ENCODE measurements around the gene MSRB2.
"Not testable (repeated sequence)": the region's sequence is repeated elsewhere in the genome, so short reads cannot be mapped to it uniquely, and the experiment has no call there.

The MSRB2 gene

DNA sequence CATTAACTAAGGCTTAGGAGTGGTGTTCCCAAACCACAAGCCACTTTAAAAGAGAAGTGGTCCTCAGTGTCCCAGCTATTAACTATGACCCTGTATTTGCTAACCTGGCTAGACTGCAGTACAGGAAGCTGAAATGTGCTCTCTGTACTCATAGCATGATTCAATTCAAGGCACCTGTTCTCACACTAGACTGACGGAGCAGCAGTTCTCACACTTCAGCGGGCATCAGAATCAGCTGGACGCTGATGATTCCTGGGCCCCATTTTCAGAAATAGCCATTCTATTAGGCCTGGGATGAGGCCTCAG lies 24.5 kb upstream of the MSRB2 start:
- TF ChIP-seq, protein P1, sequence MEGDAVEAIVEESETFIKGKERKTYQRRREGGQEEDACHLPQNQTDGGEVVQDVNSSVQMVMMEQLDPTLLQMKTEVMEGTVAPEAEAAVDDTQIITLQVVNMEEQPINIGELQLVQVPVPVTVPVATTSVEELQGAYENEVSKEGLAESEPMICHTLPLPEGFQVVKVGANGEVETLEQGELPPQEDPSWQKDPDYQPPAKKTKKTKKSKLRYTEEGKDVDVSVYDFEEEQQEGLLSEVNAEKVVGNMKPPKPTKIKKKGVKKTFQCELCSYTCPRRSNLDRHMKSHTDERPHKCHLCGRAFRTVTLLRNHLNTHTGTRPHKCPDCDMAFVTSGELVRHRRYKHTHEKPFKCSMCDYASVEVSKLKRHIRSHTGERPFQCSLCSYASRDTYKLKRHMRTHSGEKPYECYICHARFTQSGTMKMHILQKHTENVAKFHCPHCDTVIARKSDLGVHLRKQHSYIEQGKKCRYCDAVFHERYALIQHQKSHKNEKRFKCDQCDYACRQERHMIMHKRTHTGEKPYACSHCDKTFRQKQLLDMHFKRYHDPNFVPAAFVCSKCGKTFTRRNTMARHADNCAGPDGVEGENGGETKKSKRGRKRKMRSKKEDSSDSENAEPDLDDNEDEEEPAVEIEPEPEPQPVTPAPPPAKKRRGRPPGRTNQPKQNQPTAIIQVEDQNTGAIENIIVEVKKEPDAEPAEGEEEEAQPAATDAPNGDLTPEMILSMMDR (IDR thresholded peaks at IDR 0.05; ENCODE audit: insufficient read depth, low read length, missing control alignments): no peak
- ChIA-PET POLR2A (no interaction called here), CTCF (no interaction called here)
- no peak for DNase-seq (ENCODE audit: low read depth, low spot score)
- no peak overlapping the region for H3K4me3 ChIP-seq (ENCODE audit: low read depth, low read length)

DNA sequence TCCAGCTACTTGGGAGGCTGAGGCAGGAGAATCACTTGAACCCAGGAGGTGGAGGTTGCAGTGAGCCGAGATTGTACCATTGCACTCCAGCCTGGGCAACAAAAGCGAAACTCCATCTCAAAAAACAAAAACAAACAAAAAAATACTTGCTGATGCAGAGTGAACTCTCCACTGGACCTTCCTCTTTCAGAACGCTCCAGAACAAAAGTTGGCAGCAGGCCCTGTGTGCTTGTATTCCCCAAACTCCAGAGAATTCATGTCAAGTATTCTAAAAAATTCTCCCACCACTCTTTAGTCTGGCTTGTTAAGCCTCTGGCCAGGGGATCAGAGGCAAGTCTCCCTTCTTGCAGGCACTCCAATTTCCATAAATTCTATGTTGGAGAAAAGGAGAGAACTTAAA lies 22.8 kb upstream of the MSRB2 start:
- CTCF ChIA-PET; DNase-seq (ENCODE audit: low read depth, low spot score); POLR2A ChIA-PET; H3K4me3 ChIP-seq (ENCODE audit: low read depth, low read length): not testable (repeated sequence)

DNA sequence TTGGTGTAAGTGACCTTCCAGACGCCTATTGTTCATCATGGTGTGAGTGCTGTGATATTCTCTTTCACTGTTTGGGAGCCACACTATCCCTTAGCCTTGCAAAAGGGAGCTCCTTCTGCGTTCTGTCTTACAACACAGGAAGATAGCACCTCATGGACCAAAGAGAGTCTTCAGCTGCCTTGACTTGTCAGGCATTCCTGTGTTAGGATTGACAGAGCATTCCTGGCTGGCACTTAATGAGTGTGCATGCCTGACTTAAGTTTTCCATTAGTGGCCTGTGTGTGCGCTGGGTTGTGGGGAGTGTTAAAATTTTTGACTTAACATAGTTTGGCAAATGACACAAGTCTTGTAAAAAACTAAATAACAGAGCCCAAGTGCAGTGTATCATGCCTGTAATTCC lies 21.9 kb upstream of the MSRB2 start:
- CTCF ChIA-PET: no interaction called here
- no peak for DNase-seq (ENCODE audit: low read depth, low spot score)
- POLR2A ChIA-PET: no interaction called here
- H3K4me3 ChIP-seq (ENCODE audit: low read depth, low read length): no peak overlapping the region
- TF ChIP-seq, protein P1 (IDR thresholded peaks at IDR 0.05; ENCODE audit: insufficient read depth, low read length, missing control alignments): no peak

DNA sequence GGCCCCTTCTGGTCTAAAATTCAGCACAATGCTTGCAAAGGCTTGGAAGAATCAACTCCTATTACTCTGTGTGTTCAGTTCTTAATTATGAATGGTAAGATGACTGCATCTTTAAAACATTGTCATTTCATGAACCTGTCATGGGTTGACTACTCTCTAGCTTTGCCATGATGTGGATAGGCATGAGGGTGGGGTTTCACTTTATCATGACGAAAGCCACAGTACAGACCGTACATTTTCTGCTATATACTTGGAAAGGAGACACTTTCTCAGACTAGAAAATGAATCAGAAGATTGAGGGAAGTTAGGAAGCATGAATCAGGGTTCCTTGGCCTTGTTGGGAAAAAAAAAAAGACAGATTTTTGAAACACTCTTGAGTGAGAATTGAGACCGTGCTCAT lies 19.7 kb upstream of the MSRB2 start:
- DNase-seq (ENCODE audit: low read depth, low spot score): no peak
- POLR2A ChIA-PET: no interaction called here
- TF ChIP-seq, protein P1 (IDR thresholded peaks at IDR 0.05; ENCODE audit: insufficient read depth, low read length, missing control alignments): no peak
- no peak overlapping the region for H3K4me3 ChIP-seq (ENCODE audit: low read depth, low read length)
- CTCF ChIA-PET: interaction anchor here (2.3 kb wide), 1 partner anchor 10 kb away, joined by 7 read pairs; no protein-coding TSS in a partner anchor

DNA sequence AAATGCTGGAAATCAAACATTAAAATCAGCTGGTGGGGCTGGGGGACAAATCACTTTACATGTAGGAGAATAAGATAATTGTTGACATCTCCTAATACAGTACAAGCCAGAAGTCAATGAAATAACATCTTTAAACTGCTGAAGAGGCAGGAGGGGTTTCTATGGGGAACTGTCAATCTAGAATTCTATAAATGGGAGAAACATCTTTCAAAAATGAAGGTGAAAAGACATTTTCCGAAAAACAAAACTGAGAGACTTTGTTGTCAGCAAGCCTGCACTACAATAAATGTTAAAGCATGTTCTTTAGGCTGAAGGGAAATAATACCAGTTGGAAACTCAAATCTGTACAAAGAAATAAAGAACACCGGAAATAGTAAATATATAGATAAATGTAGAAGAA lies 17.3 kb upstream of the MSRB2 start:
- DNase-seq (ENCODE audit: low read depth, low spot score): no peak
- no peak overlapping the region for H3K4me3 ChIP-seq (ENCODE audit: low read depth, low read length)
- ChIA-PET POLR2A (no interaction called here), CTCF (no interaction called here)
- TF ChIP-seq, protein P1 (IDR thresholded peaks at IDR 0.05; ENCODE audit: insufficient read depth, low read length, missing control alignments): no peak

DNA sequence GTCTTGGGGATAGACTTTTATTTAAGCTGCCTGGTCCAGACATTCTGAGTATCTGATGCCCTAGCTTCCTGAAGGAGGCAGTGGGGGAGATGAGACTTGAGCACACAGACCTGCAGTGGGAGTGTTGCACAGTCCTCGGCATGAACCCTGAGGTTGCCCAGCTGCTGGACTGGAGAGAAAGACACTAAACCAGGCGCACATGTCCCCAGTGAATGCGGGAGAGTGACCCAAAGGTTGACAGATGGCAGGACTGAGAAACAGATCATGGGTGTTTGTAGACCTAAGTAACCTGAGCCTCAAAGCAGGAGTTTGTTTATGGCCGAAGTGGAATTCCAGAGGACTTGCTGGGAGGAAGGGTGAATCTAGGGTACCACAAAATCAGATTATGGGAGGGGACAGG lies 15.7 kb upstream of the MSRB2 start:
- CTCF ChIA-PET: interaction anchor here (1.1 kb wide), 1 partner anchor 26 kb away, joined by 3 read pairs; no protein-coding TSS in a partner anchor
- DNase-seq (ENCODE audit: low read depth, low spot score): no peak
- POLR2A ChIA-PET: no interaction called here
- TF ChIP-seq, protein P1 (IDR thresholded peaks at IDR 0.05; ENCODE audit: insufficient read depth, low read length, missing control alignments): no peak
- H3K4me3 ChIP-seq (ENCODE audit: low read depth, low read length): no peak overlapping the region

DNA sequence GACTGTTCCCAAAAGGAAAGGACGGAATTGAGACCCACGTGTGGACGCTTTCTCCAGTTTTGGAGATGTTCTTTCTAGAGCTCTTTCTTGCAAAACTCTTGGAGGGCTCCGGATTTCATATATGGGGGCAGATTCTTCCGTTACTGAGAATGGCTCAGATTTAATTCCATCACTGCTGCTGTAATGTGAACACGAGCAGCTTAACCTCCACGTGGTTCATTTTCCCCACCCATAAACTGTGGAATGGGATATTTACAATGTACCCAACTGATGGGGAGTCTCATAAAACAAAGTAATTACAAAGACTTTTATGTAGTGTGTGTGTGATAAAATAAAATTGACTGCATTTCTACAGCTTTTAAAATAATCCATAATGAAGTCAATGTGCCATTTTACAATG lies 15.1 kb upstream of the MSRB2 start:
- no peak overlapping the region for H3K4me3 ChIP-seq (ENCODE audit: low read depth, low read length)
- CTCF ChIA-PET: interaction anchor here (1.1 kb wide), 1 partner anchor 27 kb away, joined by 3 read pairs; no protein-coding TSS in a partner anchor
- TF ChIP-seq, protein P1 (IDR thresholded peaks at IDR 0.05; ENCODE audit: insufficient read depth, low read length, missing control alignments): no peak
- POLR2A ChIA-PET: no interaction called here
- no peak for DNase-seq (ENCODE audit: low read depth, low spot score)

All from AG04449 (cell line).